ENCODE results near the gene BARX2.

GRCh38 chr11:129443276-129443675, 67.6 kb downstream of the BARX2 start:
- TF ChIP-seq POLR2A (IDR thresholded peaks at IDR 0.05; ENCODE audit: low read depth, low read length): no peak
- TF ChIP-seq CTCF (conservative IDR thresholded peaks at IDR 0.05; ENCODE audit: low read depth, low read length): no peak
- TF ChIP-seq CEBPB (IDR thresholded peaks at IDR 0.05; ENCODE audit: low read depth, low read length): no peak
- TF ChIP-seq MAZ (IDR thresholded peaks at IDR 0.05; ENCODE audit: borderline replicate concordance, low read depth, low read length): no peak
- no peak for TF ChIP-seq SMC3 (IDR thresholded peaks at IDR 0.05; ENCODE audit: low read depth, low read length)
- no peak for TF ChIP-seq RAD21 (IDR thresholded peaks at IDR 0.05; ENCODE audit: low read length)

Measured in IMR-90 (cell line).